Gastrocnemius medialis (tissue), 4 donors: Measurements from ENCODE around the gene RACGAP1. TPM values are rescaled to one million over a fixed set of nuclear protein-coding genes. Genes with fewer than 3 reads are reported as not detected.

Experiments
- ATAC-seq, 2 donors: fragments of 150-250 bp; one replicate each; pipeline ENCODE4 v1.9.1; 2016
- DNase-seq, 2 donors: peaks; one replicate each; pipeline ENCODE4 v3.0.0-alpha.2; 2019
- H3K27ac ChIP-seq, 4 donors: fragments of 200-600 bp; sonication (generic); 1 replicate in 1 of 4; 2 replicates in 3 of 4; pipeline ENCODE4 v1.5.1; 2016 to 2018; ENCODE audit warnings: mild to moderate bottlenecking in 2 of 4, moderate library complexity in 1 of 4
- H3K27me3 ChIP-seq, 3 donors: fragments of 200-600 bp; sonication (generic) in 2 of 3; 1 replicate in 1 of 3; 2 replicates in 2 of 3; pipeline versions ENCODE4 v1.5.1 to v1.6.0; 2016 to 2019; ENCODE audit warnings: mild to moderate bottlenecking in 1 of 3, moderate library complexity in 1 of 3
- H3K36me3 ChIP-seq, 2 donors: fragments of 200-600 bp; sonication (generic) in 1 of 2; one replicate each; pipeline ENCODE4 v1.5.1; 2017 to 2018
- H3K4me1 ChIP-seq, 2 donors: fragments of 200-600 bp; sonication (generic) in 1 of 2; one replicate each; pipeline ENCODE4 v1.5.1; 2016 to 2017; ENCODE audit warnings: mild to moderate bottlenecking in 2 of 2
- H3K4me3 ChIP-seq, 4 donors: fragments of 200-600 bp; sonication (generic) in 3 of 4; 1 replicate in 1 of 4; 2 replicates in 3 of 4; pipeline ENCODE4 v1.5.1; 2016 to 2019; ENCODE audit warnings: mild to moderate bottlenecking in 2 of 4
- H3K9me3 ChIP-seq, 3 donors: fragments of 200-600 bp; sonication (generic) in 2 of 3; 1 replicate in 1 of 3; 2 replicates in 2 of 3; pipeline ENCODE4 v1.5.1; 2016 to 2019
- CTCF ChIP-seq, 5 experiments: fragments of 450-650 bp in 3 of 5; fragments of 200-600 bp in 2 of 5; sonication (generic) in 2 of 5; IDR thresholded peaks in 4 of 5; conservative IDR thresholded peaks in 1 of 5; 1 replicate in 4 of 5; 2 replicates in 1 of 5; pipeline ENCODE4 v1.5.1; 2016 to 2019; ENCODE audit warnings: antibody characterized with exemption in 5 of 5, mild to moderate bottlenecking in 3 of 5, moderate library complexity in 3 of 5
- POLR2A ChIP-seq, 2 donors: fragments of 450-650 bp; IDR thresholded peaks; one replicate each; pipeline ENCODE4 v1.6.1; 2017; ENCODE audit warnings: antibody characterized with exemption in 2 of 2, mild to moderate bottlenecking in 2 of 2, moderate library complexity in 2 of 2
- in situ Hi-C, 4 donors: fragments of 200-750 bp; cut with MboI; loops; one replicate each; pipeline versions ENCODE4 v1.15.0 to v1.8.0; 2017; ENCODE audit warnings: low sequenced_read_pairs in 4 of 4
- intact Hi-C: fragments of 100-400 bp; cut with DNase I; formaldehyde crosslinking; loops from one replicate; pipeline ENCODE4 v1.15.1; 2023; ENCODE audit warnings: low total_unique reads
- total RNA-seq, 4 donors: library from RNA; depleted of rRNA; stranded (reverse); fragments of >200 nt; gene quantifications; one replicate each; pipeline versions ENCODE4 v1.1.0 to v1.2.3, GENCODE V29; 2016

The RACGAP1 gene
- total RNA-seq, 4 donors from 2014 or later = 5.6 to 13.3 (median 6.5) TPM

- H3K27ac ChIP-seq = no peak overlapping the region
- H3K4me1 ChIP-seq = no peaks in the 10 kb centered on the region
- no peak for ATAC-seq
- H3K9me3 ChIP-seq = no peaks in the 10 kb centered on the region
- in situ Hi-C loops (loop anchor here in 1 of 4 donors (5.0 kb wide), 1 partner anchor 78 kb away; the partner anchor contains the start of gene AQP6), intact Hi-C loops (loop anchor here (10.0 kb wide), 1 partner anchor 185 kb away; no protein-coding TSS in a partner anchor)
- H3K4me3 ChIP-seq = no peak overlapping the region
- TF ChIP-seq CTCF (IDR thresholded peaks at IDR 0.05 in 4 of 5, conservative IDR thresholded peaks at IDR 0.05 in 1 of 5) = no peak
- TF ChIP-seq POLR2A (IDR thresholded peaks at IDR 0.05) = no peak
- no peaks in the 10 kb centered on the region for H3K36me3 ChIP-seq
- no peak for DNase-seq
- peaks cover 9 to 30% (median 12%) of the 10 kb centered on the region in 3 donors for H3K27me3 ChIP-seq
Observed at GRCh38 chr12:50050119-50050385, 24.8 kb upstream of the RACGAP1 start.

- in situ Hi-C loops = loop anchor here in 1 of 4 donors (5.0 kb wide), 1 partner anchor 77 kb away; the partner anchor contains the start of gene AQP6
- Histone ChIP-seq H3K27ac (no peak overlapping the region), H3K4me1 (no peaks in the 10 kb centered on the region), H3K27me3 (peaks cover 9 to 30% (median 12%) of the 10 kb centered on the region in 3 donors), H3K9me3 (no peaks in the 10 kb centered on the region), H3K36me3 (no peaks in the 10 kb centered on the region), H3K4me3 (no peak overlapping the region)
- no peak for TF ChIP-seq CTCF (IDR thresholded peaks at IDR 0.05 in 4 of 5, conservative IDR thresholded peaks at IDR 0.05 in 1 of 5)
- TF ChIP-seq POLR2A (IDR thresholded peaks at IDR 0.05) = no peak
- DNase-seq (no peak), ATAC-seq (no peak)
- intact Hi-C loops = loop anchor here (10.0 kb wide), 1 partner anchor 185 kb away; no protein-coding TSS in a partner anchor
Observed at GRCh38 chr12:50049254-50050118, 24.2 kb upstream of the RACGAP1 start.

- intact Hi-C loops = no loop called here
- TF ChIP-seq CTCF (IDR thresholded peaks at IDR 0.05 in 4 of 5, conservative IDR thresholded peaks at IDR 0.05 in 1 of 5) = no peak
- TF ChIP-seq POLR2A (IDR thresholded peaks at IDR 0.05) = no peak
- no peak for ATAC-seq
- no peaks in the 10 kb centered on the region for H3K36me3 ChIP-seq
- DNase-seq = no peak
- H3K4me3 ChIP-seq = no peak overlapping the region
- H3K27me3 ChIP-seq = peaks cover 9 to 28% (median 12%) of the 10 kb centered on the region in 3 donors
- no peak overlapping the region for H3K27ac ChIP-seq
- H3K4me1 ChIP-seq = no peaks in the 10 kb centered on the region
- H3K9me3 ChIP-seq = no peaks in the 10 kb centered on the region
- in situ Hi-C loops = no loop called here
Observed at GRCh38 chr12:50047693-50048250, 22.5 kb upstream of the RACGAP1 start.

- in situ Hi-C loops = no loop called here
- no peaks in the 10 kb centered on the region for H3K4me1 ChIP-seq
- H3K27ac ChIP-seq = no peak overlapping the region
- DNase-seq (no peak), ATAC-seq (no peak)
- H3K4me3 ChIP-seq = no peak overlapping the region
- intact Hi-C loops = no loop called here
- peaks cover 0 to 9% (median 4%) of the 10 kb centered on the region in 3 donors for H3K27me3 ChIP-seq
- no peaks in the 10 kb centered on the region for H3K36me3 ChIP-seq
- no peak for TF ChIP-seq POLR2A (IDR thresholded peaks at IDR 0.05)
- TF ChIP-seq CTCF (IDR thresholded peaks at IDR 0.05 in 4 of 5, conservative IDR thresholded peaks at IDR 0.05 in 1 of 5) = no peak
- no peaks in the 10 kb centered on the region for H3K9me3 ChIP-seq
Observed at GRCh38 chr12:50043854-50044253, 18.6 kb upstream of the RACGAP1 start.
